GM12878 (cell line): ENCODE measurements around the gene TMEM44.

ENCODE experiments used
- CREB1 ChIP-seq: IDR thresholded peaks from 2 replicates; pipeline ENCODE4 v1.6.1; 2012; ENCODE audit warnings: low read depth, mild to moderate bottlenecking, inconsistent platforms
- CTCF ChIP-seq, 3 experiments: IDR thresholded peaks in 2 of 3; conservative IDR thresholded peaks in 1 of 3; 2 replicates each; pipeline ENCODE4 v1.5.1; 2011; ENCODE audit warnings: low read depth in 3 of 3, low read length in 3 of 3, mild to moderate bottlenecking in 3 of 3, control low read depth in 2 of 3, moderate library complexity in 2 of 3, inconsistent platforms in 1 of 3, mixed read lengths in 1 of 3; ENCODE audit not compliant: control insufficient read depth in 2 of 3, insufficient read depth in 1 of 3; ENCODE audit errors: extremely low read depth in 1 of 3
- JUND ChIP-seq: IDR thresholded peaks from 2 replicates; pipeline ENCODE4 v1.6.1; 2012; ENCODE audit warnings: low read depth, mild to moderate bottlenecking, low read length, improper control_type of control experiment, moderate library complexity
- MYB ChIP-seq: fragments of 150-350 bp; IDR thresholded peaks from 2 replicates; pipeline ENCODE4 v1.6.1; 2014; ENCODE audit warnings: mild to moderate bottlenecking, low read depth, low read length, borderline replicate concordance
- POLR2A ChIP-seq: IDR thresholded peaks from 2 replicates; pipeline ENCODE4 v1.6.1; 2011; ENCODE audit warnings: low read depth, mild to moderate bottlenecking, low read length
- RCOR1 ChIP-seq: conservative IDR thresholded peaks from 2 replicates; pipeline ENCODE4 v1.6.1; 2012; ENCODE audit warnings: low read depth, low read length, improper control_type of control experiment
- RFX5 ChIP-seq: IDR thresholded peaks from 2 replicates; pipeline ENCODE4 v1.6.1; 2011; ENCODE audit warnings: low read depth, low read length, improper control_type of control experiment
- SIN3A ChIP-seq: IDR thresholded peaks from 2 replicates; pipeline ENCODE4 v1.6.1; 2012; ENCODE audit warnings: low read depth, low read length, improper control_type of control experiment
- ZNF274 ChIP-seq: IDR thresholded peaks from one replicate; pipeline ENCODE4 v1.8.0; 2011; ENCODE audit not compliant: insufficient read length, insufficient read depth

- TF ChIP-seq SIN3A (no peak), CREB1 (no peak), MYB (no peak), ZNF274 (no peak), CTCF (IDR thresholded peaks at IDR 0.05 in 2 of 3, conservative IDR thresholded peaks at IDR 0.05 in 1 of 3; ENCODE audit: control insufficient read depth in 2 of 3, extremely low read depth in 1 of 3, insufficient read depth in 1 of 3, low read depth in 3 of 3, low read length in 3 of 3) (no peak), RCOR1 (no peak), POLR2A (no peak), RFX5 (no peak), JUND (no peak)
Measured at GRCh38 chr3:194584320-194584776, 48.9 kb downstream of the TMEM44 start.
